Measurements from ENCODE around the gene NMNAT2.
"Not testable (repeated sequence)": the region's sequence is repeated elsewhere in the genome, so short reads cannot be mapped to it uniquely, and the experiment has no call there.

NMNAT2 gene

GRCh38 chr1:183259924-183260323 lies 158.3 kb downstream of the NMNAT2 start:
- no peak for DNase-seq (ENCODE audit: low spot score)

GRCh38 chr1:183255073-183255472 lies 163.1 kb downstream of the NMNAT2 start:
- no peak for DNase-seq (ENCODE audit: low spot score)

GRCh38 chr1:183251959-183252450 lies 166.2 kb downstream of the NMNAT2 start:
- DNase-seq (ENCODE audit: low spot score): no peak

GRCh38 chr1:183251101-183251958 lies 166.8 kb downstream of the NMNAT2 start:
- no peak for DNase-seq (ENCODE audit: low spot score)

- no peak for DNase-seq (ENCODE audit: low spot score)
Observed at GRCh38 chr1:183249941-183250452, 168.2 kb downstream of the NMNAT2 start.

GRCh38 chr1:183248989-183249691 lies 169.0 kb downstream of the NMNAT2 start:
- no peak for DNase-seq (ENCODE audit: low spot score)

- no peak for DNase-seq (ENCODE audit: low spot score)
Observed at GRCh38 chr1:183247931-183248330, 170.2 kb downstream of the NMNAT2 start.

GRCh38 chr1:183247484-183247883 lies 170.7 kb downstream of the NMNAT2 start:
- DNase-seq (ENCODE audit: low spot score): no peak

GRCh38 chr1:183247066-183247465 lies 171.1 kb downstream of the NMNAT2 start:
- no peak for DNase-seq (ENCODE audit: low spot score)

- DNase-seq (ENCODE audit: low spot score): no peak
Observed at GRCh38 chr1:183246436-183246835, 171.7 kb downstream of the NMNAT2 start.

- DNase-seq (ENCODE audit: low spot score): no peak
Observed at GRCh38 chr1:183245357-183245756, 172.8 kb downstream of the NMNAT2 start.

GRCh38 chr1:183244466-183244865 lies 173.7 kb downstream of the NMNAT2 start:
- DNase-seq (ENCODE audit: low spot score): no peak

GRCh38 chr1:183243161-183244050 lies 174.8 kb downstream of the NMNAT2 start:
- DNase-seq (ENCODE audit: low spot score): no peak

GRCh38 chr1:183242556-183242955 lies 175.6 kb downstream of the NMNAT2 start:
- DNase-seq (ENCODE audit: low spot score): no peak

- no peak for DNase-seq (ENCODE audit: low spot score)
Observed at GRCh38 chr1:183241471-183241870, 176.7 kb downstream of the NMNAT2 start.

GRCh38 chr1:183240853-183241252 lies 177.3 kb downstream of the NMNAT2 start:
- not testable (repeated sequence) for DNase-seq (ENCODE audit: low spot score)

GRCh38 chr1:183240526-183240825 lies 177.7 kb downstream of the NMNAT2 start:
- no peak for DNase-seq (ENCODE audit: low spot score)

GRCh38 chr1:183239793-183240525 lies 178.2 kb downstream of the NMNAT2 start:
- no peak for DNase-seq (ENCODE audit: low spot score)

- DNase-seq (ENCODE audit: low spot score): no peak
Observed at GRCh38 chr1:183239220-183239742, 178.9 kb downstream of the NMNAT2 start.

GRCh38 chr1:183238071-183238470 lies 180.1 kb downstream of the NMNAT2 start:
- DNase-seq (ENCODE audit: low spot score): no peak

- DNase-seq (ENCODE audit: low spot score): no peak
Observed at GRCh38 chr1:183237046-183237445, 181.1 kb downstream of the NMNAT2 start.
